ENCODE data around the gene HIBADH.

HIBADH gene

GRCh38 chr7:27593226-27593625, 69.5 kb downstream of the HIBADH start:
- TF ChIP-seq FOXP2 (optimal IDR thresholded peaks at IDR 0.05; ENCODE audit: borderline replicate concordance, extremely low read depth, extremely low read length, insufficient read depth): no peak
- no peak for TF ChIP-seq SIN3A (IDR thresholded peaks at IDR 0.05; ENCODE audit: borderline replicate concordance, insufficient read depth, low read length)
- TF ChIP-seq POLR2AphosphoS5 (IDR thresholded peaks at IDR 0.05; ENCODE audit: low read depth, low read length): no peak
- no peak for TF ChIP-seq TAF1 (IDR thresholded peaks at IDR 0.05; ENCODE audit: borderline replicate concordance, insufficient read depth, low read length)
- TF ChIP-seq REST (IDR thresholded peaks at IDR 0.05; ENCODE audit: insufficient read depth in 1 of 2, low read depth in 2 of 2, low read length in 2 of 2): no peak

- TF ChIP-seq SIN3A (IDR thresholded peaks at IDR 0.05; ENCODE audit: borderline replicate concordance, insufficient read depth, low read length) (no peak), FOXP2 (optimal IDR thresholded peaks at IDR 0.05; ENCODE audit: borderline replicate concordance, extremely low read depth, extremely low read length, insufficient read depth) (no peak), REST (IDR thresholded peaks at IDR 0.05; ENCODE audit: insufficient read depth in 1 of 2, low read depth in 2 of 2, low read length in 2 of 2) (no peak), TAF1 (IDR thresholded peaks at IDR 0.05; ENCODE audit: borderline replicate concordance, insufficient read depth, low read length) (no peak), POLR2AphosphoS5 (IDR thresholded peaks at IDR 0.05; ENCODE audit: low read depth, low read length) (no peak)
Observed at GRCh38 chr7:27590416-27590815, 72.3 kb downstream of the HIBADH start.

- no peak for TF ChIP-seq SIN3A (IDR thresholded peaks at IDR 0.05; ENCODE audit: borderline replicate concordance, insufficient read depth, low read length)
- no peak for TF ChIP-seq POLR2AphosphoS5 (IDR thresholded peaks at IDR 0.05; ENCODE audit: low read depth, low read length)
- no peak for TF ChIP-seq REST (IDR thresholded peaks at IDR 0.05; ENCODE audit: insufficient read depth in 1 of 2, low read depth in 2 of 2, low read length in 2 of 2)
- TF ChIP-seq TAF1 (IDR thresholded peaks at IDR 0.05; ENCODE audit: borderline replicate concordance, insufficient read depth, low read length): no peak
- TF ChIP-seq FOXP2 (optimal IDR thresholded peaks at IDR 0.05; ENCODE audit: borderline replicate concordance, extremely low read depth, extremely low read length, insufficient read depth): no peak
Observed at GRCh38 chr7:27587429-27587828, 75.3 kb downstream of the HIBADH start.

DNA sequence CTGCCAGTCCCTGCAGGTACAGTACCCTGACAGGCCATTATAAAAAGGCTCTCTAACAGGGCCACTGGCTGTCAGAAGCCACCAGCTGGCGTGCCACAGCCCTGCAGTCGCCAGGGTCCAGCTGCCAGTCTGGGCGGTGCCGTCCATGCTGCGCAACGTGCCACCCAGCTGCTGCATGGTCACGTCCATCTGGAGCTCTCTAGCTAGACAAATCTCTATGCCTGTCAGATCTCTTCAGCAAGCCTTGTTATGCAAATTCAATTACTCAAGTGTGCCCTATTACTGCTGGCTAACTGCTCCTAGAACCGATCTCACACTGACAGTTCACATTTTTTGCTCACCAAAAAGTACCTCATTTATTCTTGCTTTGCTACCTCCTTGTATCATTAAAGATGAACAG, 75.9 kb downstream of the HIBADH start:
- TF ChIP-seq REST (IDR thresholded peaks at IDR 0.05; ENCODE audit: insufficient read depth in 1 of 2, low read depth in 2 of 2, low read length in 2 of 2) (no peak), POLR2AphosphoS5 (IDR thresholded peaks at IDR 0.05; ENCODE audit: low read depth, low read length) (no peak), FOXP2 (optimal IDR thresholded peaks at IDR 0.05; ENCODE audit: borderline replicate concordance, extremely low read depth, extremely low read length, insufficient read depth) (no peak), TAF1 (IDR thresholded peaks at IDR 0.05; ENCODE audit: borderline replicate concordance, insufficient read depth, low read length) (no peak)
